Measurements from ENCODE around the gene TBCK.

DNA sequence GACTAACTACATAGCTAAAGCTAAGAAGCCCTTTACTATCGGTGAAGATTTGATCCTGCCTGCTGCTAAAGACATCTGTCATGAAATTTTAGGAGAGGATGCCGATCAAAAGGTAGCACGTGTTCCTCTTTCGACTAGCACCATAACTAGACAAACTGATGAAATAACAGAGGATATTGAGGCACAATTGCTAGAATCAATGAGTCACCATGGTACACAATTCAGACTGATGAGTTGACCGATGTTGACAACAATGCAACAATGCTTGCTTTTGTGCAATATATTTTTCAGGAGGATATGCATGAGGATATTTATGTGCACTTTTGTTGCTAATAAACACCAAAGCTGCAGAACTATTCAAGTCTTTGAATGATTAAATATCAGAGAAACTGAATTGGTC is 24.3 kb downstream of the TBCK start:
- TF ChIP-seq POLR2A (IDR thresholded peaks at IDR 0.05; ENCODE audit: low read depth) (no peak), POLR2AphosphoS5 (IDR thresholded peaks at IDR 0.05) (no peak), EP300 (IDR thresholded peaks at IDR 0.05) (no peak)
- TF ChIP-seq, protein P1, sequence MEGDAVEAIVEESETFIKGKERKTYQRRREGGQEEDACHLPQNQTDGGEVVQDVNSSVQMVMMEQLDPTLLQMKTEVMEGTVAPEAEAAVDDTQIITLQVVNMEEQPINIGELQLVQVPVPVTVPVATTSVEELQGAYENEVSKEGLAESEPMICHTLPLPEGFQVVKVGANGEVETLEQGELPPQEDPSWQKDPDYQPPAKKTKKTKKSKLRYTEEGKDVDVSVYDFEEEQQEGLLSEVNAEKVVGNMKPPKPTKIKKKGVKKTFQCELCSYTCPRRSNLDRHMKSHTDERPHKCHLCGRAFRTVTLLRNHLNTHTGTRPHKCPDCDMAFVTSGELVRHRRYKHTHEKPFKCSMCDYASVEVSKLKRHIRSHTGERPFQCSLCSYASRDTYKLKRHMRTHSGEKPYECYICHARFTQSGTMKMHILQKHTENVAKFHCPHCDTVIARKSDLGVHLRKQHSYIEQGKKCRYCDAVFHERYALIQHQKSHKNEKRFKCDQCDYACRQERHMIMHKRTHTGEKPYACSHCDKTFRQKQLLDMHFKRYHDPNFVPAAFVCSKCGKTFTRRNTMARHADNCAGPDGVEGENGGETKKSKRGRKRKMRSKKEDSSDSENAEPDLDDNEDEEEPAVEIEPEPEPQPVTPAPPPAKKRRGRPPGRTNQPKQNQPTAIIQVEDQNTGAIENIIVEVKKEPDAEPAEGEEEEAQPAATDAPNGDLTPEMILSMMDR (IDR thresholded peaks at IDR 0.05): no peak
